ENCODE results near the gene MDP1.
"Not testable (repeated sequence)": the region's sequence is repeated elsewhere in the genome, so short reads cannot be mapped to it uniquely, and the experiment has no call there.

The MDP1 gene

DNA sequence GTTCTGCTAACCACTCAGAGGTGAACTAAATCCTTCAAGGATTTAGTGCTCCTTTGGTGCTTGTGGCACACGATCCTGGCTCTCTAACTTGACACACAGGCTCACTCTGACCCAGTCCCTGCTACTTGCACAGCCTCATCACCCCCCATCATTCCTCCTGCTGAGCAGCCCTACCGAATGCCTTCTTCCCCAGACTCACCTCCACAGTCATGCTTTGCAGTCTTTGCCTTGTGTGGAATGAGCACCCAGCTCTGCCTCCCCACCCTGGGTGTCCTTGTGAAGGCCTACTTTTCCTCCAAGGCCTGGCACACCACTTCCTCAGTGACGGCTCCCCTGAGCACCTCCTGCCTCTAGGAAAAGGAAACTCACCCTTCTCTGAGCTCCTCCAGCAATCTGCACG lies 34.5 kb upstream of the MDP1 start:
- no peak for DNase-seq

- no peak for DNase-seq
Measured at GRCh38 chr14:24249230-24250021, 33.6 kb upstream of the MDP1 start.

DNA sequence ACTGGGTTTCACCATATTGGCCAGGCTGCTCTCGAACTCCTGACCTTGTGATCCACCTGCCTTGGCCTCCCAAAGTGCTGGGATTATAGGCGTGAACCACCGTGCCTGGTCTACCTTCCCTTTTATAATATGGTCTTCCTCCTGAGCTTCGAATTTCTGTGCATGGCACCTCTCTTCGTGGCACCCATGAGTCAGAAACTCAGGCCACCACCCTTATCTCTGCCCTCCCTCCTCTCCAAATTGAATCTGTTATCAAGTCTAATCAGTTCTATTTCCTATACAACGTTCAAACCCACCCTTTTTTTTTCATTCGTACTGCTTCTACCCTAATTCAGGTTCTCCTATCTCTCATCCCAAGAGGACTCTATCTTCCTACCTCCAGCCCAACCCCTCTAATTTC lies 31.6 kb upstream of the MDP1 start:
- DNase-seq: no peak

- DNase-seq: peak in 1 of 2 experiments; percentile 47
Measured at GRCh38 chr14:24246765-24247212, 30.9 kb upstream of the MDP1 start.

GRCh38 chr14:24245350-24245749 lies 29.5 kb upstream of the MDP1 start:
- not testable (repeated sequence) for DNase-seq

DNA sequence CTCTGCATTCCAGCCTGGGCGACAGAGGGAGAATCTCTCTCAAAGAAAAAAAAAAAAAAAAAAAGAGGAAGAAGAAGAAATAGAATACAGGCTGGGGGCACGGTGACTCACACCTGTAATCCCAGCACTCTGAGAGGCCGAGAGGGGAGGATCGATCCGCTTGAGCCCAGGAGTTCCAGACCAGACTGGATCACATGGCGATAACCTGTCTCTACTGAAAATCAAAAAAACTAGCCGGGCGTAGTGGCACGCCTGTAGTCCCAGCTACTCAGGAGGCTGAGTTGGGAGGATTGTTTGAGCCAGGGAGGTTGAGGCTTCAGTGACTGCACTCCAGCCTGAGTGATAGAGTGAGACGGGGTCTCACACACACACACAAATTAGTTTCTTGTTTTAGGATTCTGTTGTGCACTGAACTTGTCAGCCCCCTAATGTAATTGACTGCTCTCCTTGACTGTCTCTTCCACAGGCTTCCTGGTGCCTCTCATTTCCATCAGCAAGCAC lies 27.5 kb upstream of the MDP1 start:
- no peak for DNase-seq

DNA sequence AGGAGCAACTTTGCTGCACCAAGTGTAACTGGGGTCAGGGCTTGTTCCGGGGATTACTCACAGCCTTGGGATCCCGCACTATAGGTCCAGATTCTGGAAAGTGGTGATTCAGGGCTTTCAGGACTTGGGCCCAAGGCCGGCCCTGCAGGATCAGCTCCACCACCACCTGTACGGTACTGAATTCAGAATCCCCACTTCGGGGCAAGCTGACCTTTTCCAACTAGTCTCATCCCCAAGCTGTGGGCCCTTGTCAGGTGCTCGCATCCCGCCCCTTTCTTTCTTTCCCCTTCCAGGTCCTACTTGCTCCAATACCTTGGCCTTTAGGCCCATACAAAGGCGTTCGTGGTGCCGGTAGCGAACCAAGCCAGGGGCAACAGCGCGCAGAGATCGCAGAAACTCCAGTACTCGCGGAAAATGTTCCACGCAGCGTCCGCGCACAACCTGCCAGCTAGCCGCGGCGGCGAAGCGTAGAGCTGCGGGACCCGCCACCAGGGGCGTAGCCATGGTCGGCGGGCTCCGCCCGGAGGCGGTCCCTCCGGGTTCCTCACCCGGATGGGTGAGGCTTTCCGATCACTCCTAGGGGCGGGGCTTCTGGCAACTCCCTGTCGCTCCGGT lies 26.1 kb upstream of the MDP1 start:
- DNase-seq: peak in 1 of 2 experiments; percentile 96

- no peak for DNase-seq
Measured at GRCh38 chr14:24240110-24240918, 24.4 kb upstream of the MDP1 start.

GRCh38 chr14:24238527-24239037 lies 22.7 kb upstream of the MDP1 start:
- no peak for DNase-seq

GRCh38 chr14:24238123-24238522 lies 22.3 kb upstream of the MDP1 start:
- DNase-seq: no peak

- DNase-seq: no peak
Measured at GRCh38 chr14:24237463-24237955, 21.6 kb upstream of the MDP1 start.

DNA sequence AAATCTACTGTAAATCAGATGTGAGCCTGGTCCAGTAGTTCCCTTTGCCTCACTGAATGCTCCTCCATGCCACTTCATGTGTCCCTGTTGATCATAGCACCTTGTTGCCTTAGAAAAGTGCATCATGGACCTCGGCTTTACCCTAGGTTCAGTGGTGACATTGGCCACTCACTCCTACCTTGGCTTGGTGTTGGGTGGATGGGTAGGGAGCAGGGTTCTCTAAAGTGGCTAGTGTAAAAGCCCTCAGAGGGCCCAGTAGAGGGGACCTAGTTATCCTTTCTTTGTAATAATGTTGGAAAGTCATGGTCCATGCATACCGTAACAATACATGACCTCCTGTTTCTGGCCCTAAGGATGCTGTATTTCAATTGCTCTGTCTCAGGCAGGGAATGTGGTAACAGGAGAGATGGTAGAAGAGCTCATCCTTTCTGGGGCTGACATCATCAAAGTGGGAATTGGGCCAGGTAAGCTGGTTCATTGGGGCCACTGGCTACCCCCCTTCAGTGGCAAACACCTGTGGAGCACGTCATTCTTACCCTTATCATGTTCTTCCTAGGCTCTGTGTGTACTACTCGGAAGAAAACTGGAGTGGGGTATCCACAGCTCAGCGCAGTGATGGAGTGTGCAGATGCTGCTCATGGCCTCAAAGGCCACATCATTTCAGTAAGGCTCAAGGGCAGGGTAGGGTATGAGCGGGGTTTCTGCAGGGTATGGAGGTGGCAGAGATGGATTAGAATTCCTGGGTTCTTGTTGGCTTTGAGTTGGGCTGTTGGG lies 21.0 kb upstream of the MDP1 start:
- DNase-seq: no peak

DNA sequence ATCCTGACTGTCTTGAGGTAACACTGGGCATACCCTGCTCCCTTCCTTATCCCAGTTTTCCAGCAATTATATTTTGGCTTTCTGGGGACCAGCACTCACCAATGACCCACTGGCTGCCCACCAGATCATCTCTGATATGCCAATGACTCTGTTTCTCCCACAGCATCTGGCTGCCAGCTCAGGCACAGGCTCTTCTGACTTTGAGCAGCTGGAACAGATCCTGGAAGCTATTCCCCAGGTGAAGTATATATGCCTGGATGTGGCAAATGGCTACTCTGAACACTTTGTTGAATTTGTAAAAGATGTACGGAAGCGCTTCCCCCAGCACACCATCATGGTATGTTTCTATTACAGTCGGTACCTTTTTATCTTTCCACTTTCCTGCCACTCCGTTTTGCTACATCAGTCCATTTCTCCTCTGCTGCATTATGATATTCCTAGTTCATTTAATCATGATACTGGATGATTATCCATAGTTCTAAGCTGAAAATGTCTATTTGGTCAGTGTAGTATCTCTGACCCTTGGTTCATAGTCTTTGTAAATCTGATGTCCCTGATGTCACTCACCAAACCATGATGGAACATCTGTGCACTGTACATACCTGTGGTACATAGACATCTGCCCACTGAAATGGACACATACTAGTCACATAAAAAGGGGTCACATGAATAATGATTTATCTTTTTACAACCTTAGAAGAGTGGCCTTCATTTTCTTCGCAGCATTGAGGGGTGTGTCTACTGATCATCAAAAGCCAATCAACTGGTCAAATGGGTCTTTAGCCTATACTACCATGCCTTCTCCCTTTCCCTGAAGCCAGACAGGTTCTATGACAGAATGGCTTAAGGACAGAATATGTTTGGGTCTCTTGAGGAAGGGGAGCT lies 20.2 kb upstream of the MDP1 start:
- no peak for DNase-seq

- DNase-seq: no peak
Measured at GRCh38 chr14:24234095-24235005, 18.5 kb upstream of the MDP1 start.

DNA sequence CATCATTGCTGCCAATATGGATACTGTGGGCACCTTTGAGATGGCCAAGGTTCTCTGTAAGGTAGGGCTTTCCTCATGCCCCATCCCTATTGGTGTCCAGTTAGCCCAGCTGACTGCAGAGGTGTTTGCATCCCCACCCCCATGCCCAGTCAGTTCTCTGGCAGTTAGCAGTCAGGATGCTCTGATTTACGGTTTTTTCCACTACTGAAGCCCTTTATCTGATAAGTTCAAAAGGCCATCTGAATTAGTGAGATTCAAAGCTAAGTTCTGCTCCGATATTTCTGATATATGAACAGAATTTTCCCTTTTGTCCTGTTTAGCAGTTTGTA lies 17.6 kb upstream of the MDP1 start:
- DNase-seq: no peak

DNA sequence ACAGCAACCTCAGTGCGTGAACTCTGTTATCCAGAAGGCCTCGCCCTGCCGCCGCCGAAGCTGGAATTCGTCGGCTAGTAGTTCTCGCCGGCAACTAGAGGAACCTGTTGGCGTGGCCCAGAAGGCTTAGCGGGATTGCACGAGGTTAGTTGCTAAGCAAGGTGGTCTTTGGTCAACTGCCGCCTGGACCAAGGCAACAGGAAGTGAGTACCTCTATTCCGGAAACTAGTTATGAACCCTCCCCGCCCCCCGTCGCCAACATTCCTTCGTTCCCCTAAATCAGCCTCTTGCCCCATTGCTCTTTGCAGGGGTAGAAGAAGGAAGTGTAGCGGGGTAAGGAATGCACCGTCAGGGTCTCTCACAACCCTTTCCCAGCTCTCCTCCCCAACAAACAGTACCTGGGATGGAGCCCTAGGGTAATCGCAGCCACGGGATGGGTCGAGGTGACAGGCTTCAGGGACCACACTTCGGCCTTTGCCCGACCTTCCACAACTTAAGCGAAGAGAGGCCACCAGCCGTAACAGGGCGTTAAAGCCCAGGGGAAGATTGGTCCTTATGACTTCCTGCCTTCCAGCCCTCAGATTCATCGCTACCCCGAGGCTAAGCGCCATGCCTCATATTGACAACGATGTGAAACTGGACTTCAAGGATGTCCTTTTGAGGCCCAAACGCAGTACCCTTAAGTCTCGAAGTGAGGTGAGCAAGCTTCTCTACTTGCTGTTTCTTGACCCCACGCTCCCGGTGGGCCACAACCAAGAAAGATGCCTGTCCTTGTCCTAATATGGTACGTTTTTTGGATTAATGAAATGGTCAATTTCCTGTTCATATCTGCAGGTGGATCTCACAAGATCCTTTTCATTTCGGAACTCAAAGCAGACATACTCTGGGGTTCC lies 17.0 kb upstream of the MDP1 start, which contains the start of gene GMPR2:
Gene GMPR2 (plus strand): TSS at position 285 of the 893 bp plus-strand sequence. CDS start 325 bp downstream, at position 610.
- DNase-seq: no peak

DNA sequence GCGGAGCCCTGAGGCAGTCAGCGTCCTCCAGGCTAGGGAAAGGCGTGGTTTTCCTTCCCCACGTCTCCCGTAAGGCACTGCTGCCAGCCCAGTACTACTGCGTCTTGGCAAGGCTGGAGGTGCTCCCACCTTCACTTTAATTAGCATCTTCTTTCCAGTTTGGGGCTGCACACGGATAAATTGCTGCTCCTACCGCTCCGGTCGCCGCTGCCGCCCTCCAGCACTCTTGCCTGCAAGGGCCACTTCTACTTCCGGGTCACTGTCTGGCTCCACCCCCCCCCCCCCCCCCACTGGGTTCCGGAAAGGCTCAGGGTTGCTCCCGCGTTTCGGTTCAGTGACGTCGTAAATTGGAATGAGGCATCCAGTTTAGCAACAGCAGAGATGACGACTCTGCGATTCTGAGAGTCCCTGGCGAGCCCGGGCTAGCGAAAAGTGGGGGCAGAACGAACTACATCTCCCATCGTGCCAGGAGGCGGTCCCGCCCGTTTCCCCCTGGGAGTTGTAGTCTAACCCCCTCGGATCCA lies 16.3 kb upstream of the MDP1 start, which contains the start of gene NEDD8:
Gene NEDD8 (minus strand): TSS at position 247 of the 524 bp plus-strand sequence. CDS start 100 bp downstream, at position 147.
- peak; percentile 93 for DNase-seq

All from activated T-cell treated with anti-CD3 and anti-CD28 coated beads, Interleukin-2, amount 50 U/mL, for 48 hours (primary cell).